Activated naive CD4-positive, alpha-beta T cell treated with anti-CD3 and anti-CD28 coated beads, Interleukin-2, amount 50 U/mL, for 16 hours (primary cell): ENCODE measurements around the gene DRD2.

Experiments
- DNase-seq: peaks from one replicate; pipeline ENCODE4 v3.0.0-alpha.2; 2020

Gene DRD2

GRCh38 chr11:113397821-113398220 is 77.4 kb downstream of the DRD2 start:
- no peak for DNase-seq

GRCh38 chr11:113397212-113397611 is 78.0 kb downstream of the DRD2 start:
- DNase-seq: no peak

- DNase-seq: no peak
Observed at GRCh38 chr11:113396690-113397089, 78.5 kb downstream of the DRD2 start.

DNA sequence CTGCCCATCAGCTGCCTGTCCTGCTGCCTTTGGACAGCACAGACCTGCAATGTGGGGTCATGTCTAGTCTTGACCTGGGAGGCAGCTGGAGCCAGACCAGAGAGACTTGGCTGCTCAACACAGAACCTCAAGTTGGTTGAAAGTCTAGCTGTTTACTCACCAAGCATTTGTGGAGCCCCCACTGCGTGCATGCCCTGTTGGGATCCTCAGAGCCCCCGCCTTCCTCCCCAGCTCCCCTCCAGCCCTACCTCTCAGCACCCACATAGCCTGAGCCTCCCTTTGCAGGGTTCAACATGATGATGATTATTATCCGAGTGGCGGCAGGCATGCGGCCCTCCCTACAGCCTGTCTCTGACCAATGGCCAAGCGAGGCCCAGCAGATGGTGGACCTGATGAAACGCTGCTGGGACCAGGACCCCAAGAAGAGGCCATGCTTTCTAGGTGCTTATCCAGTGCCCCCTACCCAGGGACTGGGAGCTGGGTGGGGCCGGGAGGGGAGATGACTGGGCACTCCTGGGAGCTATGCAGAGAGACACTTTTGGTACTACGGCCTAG is 79.3 kb downstream of the DRD2 start:
- no peak for DNase-seq

GRCh38 chr11:113394919-113395318 is 80.3 kb downstream of the DRD2 start:
- DNase-seq: no peak

- no peak for DNase-seq
Observed at GRCh38 chr11:113393501-113393985, 81.7 kb downstream of the DRD2 start.

DNA sequence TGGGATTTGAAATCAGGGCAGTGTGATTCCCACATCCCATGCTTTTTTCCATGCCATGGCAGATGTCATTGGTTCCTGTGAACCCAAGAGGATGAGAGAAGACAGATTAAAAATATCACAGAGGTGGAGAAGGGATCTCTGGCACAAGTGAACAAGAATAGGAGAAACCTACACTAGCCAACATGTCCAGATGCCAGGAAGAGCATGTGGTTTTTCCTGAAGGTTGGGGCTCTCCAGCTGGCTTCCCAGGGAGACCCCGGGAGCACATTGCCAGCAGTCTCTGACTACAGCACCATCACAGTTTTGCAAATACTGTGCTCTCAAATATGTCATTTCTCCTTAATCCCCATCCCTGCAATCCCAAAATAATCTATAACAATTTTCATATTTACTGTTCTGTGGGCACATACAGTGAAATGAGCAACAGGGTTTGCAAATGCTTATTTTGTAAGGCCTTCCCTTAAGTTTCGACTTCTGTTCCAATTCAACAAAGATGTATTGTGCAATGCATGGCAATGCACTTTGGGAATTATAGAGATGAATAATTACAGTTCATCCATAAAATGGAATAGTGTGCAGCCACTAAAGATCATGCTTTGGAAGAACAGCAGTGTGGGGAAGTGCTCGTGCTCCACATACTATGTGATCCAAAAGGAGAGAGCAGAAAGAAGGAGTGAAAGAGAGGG is 82.8 kb downstream of the DRD2 start:
- DNase-seq: no peak

DNA sequence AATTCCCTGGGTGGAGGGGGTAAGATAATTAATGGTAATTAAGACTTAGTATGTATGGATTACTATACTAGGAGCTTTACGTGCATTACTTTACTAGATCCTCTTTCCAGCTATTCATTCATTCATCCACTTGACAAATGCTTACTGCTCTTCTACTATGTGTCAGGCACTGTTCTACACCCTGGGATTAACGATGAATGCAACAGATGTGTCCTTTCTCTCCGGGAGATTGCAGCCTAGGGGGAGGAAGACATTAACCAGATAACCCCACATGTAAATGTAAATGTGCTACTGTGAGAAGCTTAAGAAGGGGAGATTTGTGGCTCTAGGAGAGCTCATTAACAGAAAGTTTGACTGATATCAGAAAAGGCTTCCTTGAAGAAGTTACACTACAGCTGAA is 85.9 kb downstream of the DRD2 start:
- no peak for DNase-seq

DNA sequence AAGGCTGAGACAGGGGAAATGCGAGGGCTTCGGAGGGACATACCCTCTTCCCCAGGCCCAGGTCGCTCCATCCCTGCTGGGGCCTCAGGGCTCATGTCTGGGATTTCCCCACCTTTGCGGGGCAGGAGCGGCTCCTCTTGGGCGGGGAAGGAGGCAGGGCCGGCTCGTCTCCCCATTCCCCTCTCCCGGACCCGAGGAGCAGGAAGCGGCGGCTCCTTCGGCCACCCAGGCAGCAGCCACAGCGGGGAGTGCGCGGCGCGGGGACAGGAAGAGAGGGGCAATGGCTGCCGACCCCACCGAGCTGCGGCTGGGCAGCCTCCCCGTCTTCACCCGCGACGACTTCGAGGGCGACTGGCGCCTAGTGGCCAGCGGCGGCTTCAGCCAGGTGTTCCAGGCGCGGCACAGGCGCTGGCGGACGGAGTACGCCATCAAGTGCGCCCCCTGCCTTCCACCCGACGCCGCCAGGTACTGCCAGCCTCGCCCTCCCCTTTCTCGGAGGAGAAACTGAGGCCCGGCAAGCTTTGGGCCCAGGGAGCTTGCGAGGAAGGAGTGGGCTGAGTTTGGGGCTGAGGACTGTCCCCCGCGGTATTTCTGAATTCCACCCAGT is 87.5 kb downstream of the DRD2 start, which contains the start of gene ANKK1:
ANKK1 (plus strand) TSS at position 175 of the 607 bp plus-strand sequence; CDS start at position 281, 106 bp downstream.
- no peak for DNase-seq

DNA sequence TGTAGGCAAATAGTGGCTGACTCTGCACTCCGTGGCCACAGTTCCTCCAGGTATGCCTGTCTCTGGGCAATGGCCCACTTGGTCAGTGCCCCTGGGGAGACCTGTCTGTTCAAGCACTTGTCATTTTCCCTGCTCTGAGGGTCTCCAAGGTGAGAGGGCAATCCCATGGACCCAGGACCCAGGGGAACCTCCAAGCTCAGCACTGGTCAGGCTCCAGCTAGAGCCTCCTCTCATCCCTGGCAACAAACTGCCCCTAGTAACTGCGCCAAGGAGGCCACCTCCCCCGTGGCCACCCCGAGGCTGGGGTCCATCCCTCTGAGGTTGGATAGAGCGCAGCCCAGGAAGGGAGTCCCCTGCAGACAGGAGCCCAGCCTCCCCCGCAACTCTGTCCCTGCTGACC is 88.3 kb downstream of the DRD2 start:
- no peak for DNase-seq

DNA sequence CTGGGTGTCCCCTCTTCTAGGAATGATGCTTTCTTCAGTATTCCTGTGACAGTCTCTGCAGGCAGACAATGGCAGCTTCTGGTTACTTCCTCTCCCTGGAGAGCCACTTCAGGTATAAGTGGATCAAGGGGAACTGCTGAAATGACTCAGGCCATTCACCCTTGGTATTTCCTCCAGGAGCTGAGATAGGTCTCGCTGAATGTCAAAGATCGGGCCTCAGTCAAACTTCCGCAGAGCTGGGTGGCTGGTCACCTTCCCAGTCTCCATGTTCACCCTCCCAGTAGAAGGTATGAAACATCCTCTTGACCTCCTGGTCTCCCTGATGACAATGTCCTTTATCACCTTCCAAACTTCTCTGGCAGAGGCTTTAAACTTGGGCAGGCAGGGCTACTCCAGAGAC is 89.4 kb downstream of the DRD2 start:
- DNase-seq: no peak

- DNase-seq: no peak
Observed at GRCh38 chr11:113384551-113384950, 90.6 kb downstream of the DRD2 start.

- no peak for DNase-seq
Observed at GRCh38 chr11:113382121-113382520, 93.1 kb downstream of the DRD2 start.

- DNase-seq: no peak
Observed at GRCh38 chr11:113378692-113379091, 96.5 kb downstream of the DRD2 start.

DNA sequence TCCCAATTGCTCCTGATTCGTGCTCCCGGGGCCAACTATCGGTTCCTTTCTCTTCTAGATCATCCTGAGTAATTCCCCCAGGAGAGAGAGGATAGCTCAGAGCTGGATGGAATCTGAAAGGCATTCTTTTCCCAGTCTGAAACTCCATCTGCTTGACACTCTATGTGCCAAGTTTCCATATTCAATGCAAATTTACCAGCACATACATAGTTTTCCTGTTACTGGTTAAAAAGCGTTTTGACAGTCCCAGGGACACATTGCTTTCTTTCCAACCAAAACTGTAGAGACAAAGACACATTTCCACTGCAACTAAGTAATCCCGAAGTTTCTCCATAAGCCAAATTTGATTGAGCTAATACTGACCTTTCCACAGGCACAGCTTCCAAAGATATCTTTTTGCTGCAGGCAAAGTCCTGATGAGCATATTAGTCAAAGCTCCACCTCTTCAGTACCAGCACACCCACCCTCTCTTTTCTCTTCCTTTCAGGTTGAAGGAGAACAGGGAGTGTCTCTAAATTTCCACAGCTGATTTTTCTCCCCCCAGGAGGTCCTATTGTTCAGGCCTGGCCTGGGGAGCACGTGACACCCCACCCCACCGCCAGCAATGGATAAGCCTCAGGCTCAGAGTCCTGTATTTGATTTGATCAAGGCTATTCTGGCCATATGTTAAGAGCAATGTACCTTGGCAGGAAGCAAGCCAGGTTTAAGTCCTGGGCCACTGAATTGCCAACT is 97.4 kb downstream of the DRD2 start:
- no peak for DNase-seq

GRCh38 chr11:113376156-113376555 is 99.0 kb downstream of the DRD2 start:
- DNase-seq: no peak

DNA sequence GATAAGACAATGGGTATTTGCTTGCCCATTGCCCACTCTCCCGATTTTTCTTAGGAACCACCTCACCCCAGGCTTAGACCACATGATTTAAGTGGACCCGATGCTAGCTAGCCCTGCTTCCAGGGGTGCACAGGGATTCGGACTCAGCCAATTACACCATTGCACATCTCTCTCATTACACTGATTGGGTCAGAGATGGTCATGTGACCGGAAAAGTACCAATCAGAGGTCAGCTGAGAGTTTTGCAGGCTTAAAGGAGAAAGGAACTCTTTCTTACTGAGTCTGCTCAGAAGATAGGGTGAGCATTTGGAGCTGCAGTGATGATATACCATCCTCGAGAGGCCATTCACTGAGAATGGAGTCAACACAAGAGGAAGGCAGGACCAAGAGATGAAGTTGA is 99.8 kb downstream of the DRD2 start:
- no peak for DNase-seq

DNA sequence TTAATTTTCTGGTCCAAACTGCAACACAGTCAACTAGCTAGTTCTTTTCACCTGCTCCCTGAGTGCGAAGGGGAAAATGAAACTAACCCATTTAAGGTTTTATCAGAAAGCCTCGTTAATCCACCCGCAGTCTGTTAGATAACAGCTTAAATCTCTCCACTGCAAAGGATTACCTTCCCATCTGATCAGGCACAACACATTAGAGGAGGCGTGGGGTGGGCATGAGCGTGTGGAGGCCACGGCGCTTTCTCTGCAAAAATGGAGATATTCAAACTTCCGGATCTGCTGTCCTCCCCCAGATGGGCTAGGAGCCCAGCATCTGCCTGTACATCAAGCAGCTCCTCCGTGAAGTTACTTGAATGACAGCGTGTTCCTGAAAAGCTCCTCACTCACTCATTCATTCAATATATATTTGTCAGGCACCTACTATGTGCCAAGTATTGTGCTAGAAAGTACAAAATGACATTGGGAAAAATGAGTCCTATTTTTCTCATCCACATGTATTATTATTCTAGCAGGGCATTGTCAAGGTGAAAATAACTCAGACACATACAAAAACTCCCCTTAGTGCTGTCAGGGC is 101.1 kb downstream of the DRD2 start:
- DNase-seq: no peak

DNA sequence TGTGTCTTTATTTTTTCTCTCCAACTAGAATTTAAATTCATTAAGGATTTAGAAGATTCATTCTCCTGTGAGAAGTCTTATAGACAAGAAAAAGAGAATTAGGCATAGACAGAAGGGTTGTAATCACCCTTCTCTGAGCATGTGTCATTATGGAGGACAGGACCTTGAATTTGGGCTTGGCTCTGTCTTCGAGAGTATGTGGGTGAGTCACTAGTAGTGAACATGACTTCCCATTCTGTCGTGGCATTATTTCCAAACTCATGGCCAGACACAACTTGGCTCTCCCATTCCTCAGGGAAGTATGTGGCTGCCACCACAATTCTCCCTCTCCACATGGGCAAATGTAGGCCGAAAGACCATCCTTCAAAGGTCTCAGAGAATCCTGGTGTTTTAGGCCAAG is 101.9 kb downstream of the DRD2 start:
- no peak for DNase-seq

GRCh38 chr11:113372309-113372708 is 102.9 kb downstream of the DRD2 start:
- DNase-seq: no peak

- no peak for DNase-seq
Observed at GRCh38 chr11:113370634-113371033, 104.6 kb downstream of the DRD2 start.

DNA sequence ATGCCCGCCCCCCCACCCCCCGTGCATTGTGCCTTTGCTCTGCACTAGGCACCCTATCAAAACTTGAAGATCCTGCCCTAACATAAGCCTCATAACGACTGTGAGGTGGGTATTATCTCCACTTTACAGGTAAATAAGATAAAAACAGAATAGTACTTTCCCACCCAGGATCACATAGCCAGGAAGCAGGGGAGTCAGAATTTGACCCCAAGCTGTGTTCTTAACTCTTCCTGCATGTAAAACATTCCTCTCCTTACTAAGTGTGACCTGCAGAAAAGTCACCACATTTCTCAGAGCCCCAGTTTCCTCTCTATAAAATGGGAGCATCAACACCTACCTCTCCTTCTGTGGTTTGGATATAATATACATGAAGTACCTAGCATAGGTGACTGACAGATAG is 105.8 kb downstream of the DRD2 start:
- no peak for DNase-seq

DNA sequence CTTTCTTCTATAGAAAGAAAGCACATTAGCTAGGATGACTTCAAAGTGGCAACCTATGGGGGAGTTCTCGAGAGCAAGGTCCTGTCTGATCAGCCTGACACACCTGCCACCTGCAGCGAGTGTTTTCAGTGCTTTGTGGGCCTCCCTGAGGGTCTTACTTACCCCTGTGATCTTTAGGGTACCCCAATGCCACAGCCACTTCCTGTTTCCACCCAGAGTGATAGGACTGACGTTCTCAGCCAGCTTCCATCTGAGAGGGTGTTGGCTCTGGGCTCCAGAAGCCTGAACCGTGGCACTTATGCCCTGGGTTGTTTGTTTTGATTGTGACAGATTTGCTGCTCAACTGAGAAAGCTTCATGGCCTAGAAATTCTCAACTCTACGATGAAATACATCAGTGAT is 109.3 kb downstream of the DRD2 start:
- no peak for DNase-seq
